Measurements from ENCODE around the gene SERHL2.
"Not testable (repeated sequence)": the region's sequence is repeated elsewhere in the genome, so short reads cannot be mapped to it uniquely, and the experiment has no call there.

The SERHL2 gene

GRCh38 chr22:42535082-42535731 lies 18.5 kb upstream of the SERHL2 start:
- not testable (repeated sequence) for DNase-seq (ENCODE audit: low read depth)

GRCh38 chr22:42536166-42536565 lies 17.6 kb upstream of the SERHL2 start:
- no peak for DNase-seq (ENCODE audit: low read depth)

GRCh38 chr22:42536634-42537033 lies 17.1 kb upstream of the SERHL2 start:
- DNase-seq (ENCODE audit: low read depth): not testable (repeated sequence)

GRCh38 chr22:42537199-42537831 lies 16.4 kb upstream of the SERHL2 start:
- not testable (repeated sequence) for DNase-seq (ENCODE audit: low read depth)

- not testable (repeated sequence) for DNase-seq (ENCODE audit: low read depth)
Measured at GRCh38 chr22:42539236-42539771, 14.5 kb upstream of the SERHL2 start.

GRCh38 chr22:42544686-42545085 lies 9.1 kb upstream of the SERHL2 start:
- DNase-seq (ENCODE audit: low read depth): no peak

- no peak for DNase-seq (ENCODE audit: low read depth)
Measured at GRCh38 chr22:42547562-42547961, 6.2 kb upstream of the SERHL2 start.

- not testable (repeated sequence) for DNase-seq (ENCODE audit: low read depth)
Measured at GRCh38 chr22:42548126-42548525, 5.6 kb upstream of the SERHL2 start.

GRCh38 chr22:42548597-42549330 lies 5.0 kb upstream of the SERHL2 start:
- DNase-seq (ENCODE audit: low read depth): no peak

GRCh38 chr22:42549331-42550060 lies 4.3 kb upstream of the SERHL2 start:
- DNase-seq (ENCODE audit: low read depth): no peak

- not testable (repeated sequence) for DNase-seq (ENCODE audit: low read depth)
Measured at GRCh38 chr22:42552294-42552647, 1.5 kb upstream of the SERHL2 start.

GRCh38 chr22:42560381-42560780 lies 6.6 kb downstream of the SERHL2 start:
- no peak for DNase-seq (ENCODE audit: low read depth)

GRCh38 chr22:42560781-42561180 lies 7.0 kb downstream of the SERHL2 start:
- DNase-seq (ENCODE audit: low read depth): no peak

- no peak for DNase-seq (ENCODE audit: low read depth)
Measured at GRCh38 chr22:42561856-42562255, 8.1 kb downstream of the SERHL2 start.

GRCh38 chr22:42562279-42562678 lies 8.5 kb downstream of the SERHL2 start:
- DNase-seq (ENCODE audit: low read depth): no peak

GRCh38 chr22:42562684-42563083 lies 8.9 kb downstream of the SERHL2 start:
- no peak for DNase-seq (ENCODE audit: low read depth)

GRCh38 chr22:42563943-42564342 lies 10.2 kb downstream of the SERHL2 start:
- DNase-seq (ENCODE audit: low read depth): not testable (repeated sequence)

GRCh38 chr22:42564699-42565098 lies 10.9 kb downstream of the SERHL2 start:
- DNase-seq (ENCODE audit: low read depth): no peak

- DNase-seq (ENCODE audit: low read depth): no peak
Measured at GRCh38 chr22:42565956-42566355, 12.2 kb downstream of the SERHL2 start.

- not testable (repeated sequence) for DNase-seq (ENCODE audit: low read depth)
Measured at GRCh38 chr22:42567950-42568349, 14.2 kb downstream of the SERHL2 start.

GRCh38 chr22:42570580-42570979 lies 16.8 kb downstream of the SERHL2 start:
- not testable (repeated sequence) for DNase-seq (ENCODE audit: low read depth)

GRCh38 chr22:42571068-42571467 lies 17.3 kb downstream of the SERHL2 start:
- not testable (repeated sequence) for DNase-seq (ENCODE audit: low read depth)
